WTC11 (cell line): Measurements from ENCODE around the gene KCNC3.

Experiments
- ATF2 ChIP-seq: sonication (generic); formaldehyde crosslinking; IDR thresholded peaks from 2 replicates; pipeline ENCODE4 v1.8.1; 2022; ENCODE audit warnings: low read depth, missing genetic modification reagents, borderline replicate concordance
- CTCF ChIP-seq: fragments of 200-600 bp; IDR thresholded peaks from 2 replicates; pipeline ENCODE4 v1.8.0; 2022; ENCODE audit warnings: antibody characterized with exemption
- NR1H2 ChIP-seq: sonication (generic); formaldehyde crosslinking; IDR thresholded peaks from 2 replicates; pipeline ENCODE4 v1.9.0; 2021; ENCODE audit warnings: mild to moderate bottlenecking, moderate library complexity, missing genetic modification reagents

DNA sequence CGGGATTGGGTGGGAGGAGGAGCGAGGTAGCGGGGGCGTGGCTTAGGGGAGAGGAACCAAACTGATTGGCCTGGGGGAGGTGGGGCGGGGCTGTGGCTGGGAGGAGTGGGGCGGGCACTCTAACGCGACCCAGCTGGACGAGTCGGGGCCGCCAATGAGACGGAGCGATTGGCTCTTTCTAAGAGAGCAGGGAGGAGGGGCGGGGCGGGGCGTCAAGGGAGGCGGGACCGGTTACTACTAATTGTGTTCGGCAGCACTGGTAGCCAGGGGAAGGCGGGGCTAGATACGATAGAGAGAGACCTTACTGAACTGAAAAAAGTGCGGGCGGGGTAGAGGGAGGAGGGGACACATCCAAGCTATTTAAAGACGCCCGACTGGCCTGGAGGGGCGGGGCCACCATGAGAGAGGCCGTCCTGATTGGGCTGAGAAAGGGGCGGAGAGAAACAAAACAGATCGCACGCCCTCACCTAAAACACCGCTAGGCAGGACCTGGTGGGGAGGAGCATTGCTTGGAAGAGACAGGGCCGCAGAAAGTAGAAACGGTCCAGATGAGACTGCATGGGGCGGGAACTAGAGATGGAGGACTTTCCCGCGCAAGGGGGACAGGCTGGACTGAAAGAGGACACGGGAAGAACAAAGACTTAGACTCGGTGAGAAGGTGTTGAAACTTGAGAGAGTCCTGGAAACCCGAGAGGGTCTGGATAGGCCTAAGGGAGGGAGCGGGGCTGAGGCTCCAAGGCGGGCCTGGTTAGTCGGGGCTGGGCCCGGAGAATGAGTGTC, at the start of gene KCNC3:
- no peak for TF ChIP-seq ATF2 (CRISPR knock-in tag)
- TF ChIP-seq NR1H2 (CRISPR knock-in tag) = no peak
- no peak for TF ChIP-seq CTCF
